ENCODE measurements around the gene ADTRP. TPM values are rescaled to one million over a fixed set of nuclear protein-coding genes. Genes with fewer than 3 reads are reported as not detected.
"Not testable (repeated sequence)": the region's sequence is repeated elsewhere in the genome, so short reads cannot be mapped to it uniquely, and the experiment has no call there.

Gene ADTRP
- total RNA-seq, 1 donor from 2014 or later: 42.5 TPM

DNA sequence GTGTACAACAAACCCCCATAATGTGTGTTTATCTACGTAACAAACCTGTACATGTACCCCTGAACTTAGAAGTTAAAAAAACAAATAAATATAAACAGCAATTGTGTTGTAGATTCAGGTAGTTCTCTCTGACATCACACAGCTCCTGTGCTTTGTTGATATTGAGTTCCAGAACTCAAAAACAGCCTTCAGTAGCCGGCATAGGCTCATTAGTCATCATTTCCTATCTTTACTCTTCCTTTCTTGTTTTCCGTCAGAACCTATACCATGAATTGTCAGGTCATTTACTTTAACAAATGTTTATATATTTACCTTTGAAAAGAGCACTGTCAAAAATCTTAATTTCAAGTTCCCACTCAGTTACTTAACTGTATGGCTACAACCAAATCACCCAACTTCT, 88.8 kb downstream of the ADTRP start:
- intact Hi-C loops (cut with DNase I): no loop called here
- no peaks in the 10 kb centered on the region for H3K27me3 ChIP-seq (ENCODE audit: low read depth)
- ATAC-seq: no peak
- TF ChIP-seq, protein P1, sequence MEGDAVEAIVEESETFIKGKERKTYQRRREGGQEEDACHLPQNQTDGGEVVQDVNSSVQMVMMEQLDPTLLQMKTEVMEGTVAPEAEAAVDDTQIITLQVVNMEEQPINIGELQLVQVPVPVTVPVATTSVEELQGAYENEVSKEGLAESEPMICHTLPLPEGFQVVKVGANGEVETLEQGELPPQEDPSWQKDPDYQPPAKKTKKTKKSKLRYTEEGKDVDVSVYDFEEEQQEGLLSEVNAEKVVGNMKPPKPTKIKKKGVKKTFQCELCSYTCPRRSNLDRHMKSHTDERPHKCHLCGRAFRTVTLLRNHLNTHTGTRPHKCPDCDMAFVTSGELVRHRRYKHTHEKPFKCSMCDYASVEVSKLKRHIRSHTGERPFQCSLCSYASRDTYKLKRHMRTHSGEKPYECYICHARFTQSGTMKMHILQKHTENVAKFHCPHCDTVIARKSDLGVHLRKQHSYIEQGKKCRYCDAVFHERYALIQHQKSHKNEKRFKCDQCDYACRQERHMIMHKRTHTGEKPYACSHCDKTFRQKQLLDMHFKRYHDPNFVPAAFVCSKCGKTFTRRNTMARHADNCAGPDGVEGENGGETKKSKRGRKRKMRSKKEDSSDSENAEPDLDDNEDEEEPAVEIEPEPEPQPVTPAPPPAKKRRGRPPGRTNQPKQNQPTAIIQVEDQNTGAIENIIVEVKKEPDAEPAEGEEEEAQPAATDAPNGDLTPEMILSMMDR (IDR thresholded peaks at IDR 0.05): no peak
- H3K9me3 ChIP-seq: no peaks in the 10 kb centered on the region
- no peaks in the 10 kb centered on the region for H3K4me1 ChIP-seq
- no peak overlapping the region for H3K27ac ChIP-seq
- DNase-seq: no peak
- H3K36me3 ChIP-seq: no peaks in the 10 kb centered on the region
- no peak overlapping the region for H3K4me3 ChIP-seq

DNA sequence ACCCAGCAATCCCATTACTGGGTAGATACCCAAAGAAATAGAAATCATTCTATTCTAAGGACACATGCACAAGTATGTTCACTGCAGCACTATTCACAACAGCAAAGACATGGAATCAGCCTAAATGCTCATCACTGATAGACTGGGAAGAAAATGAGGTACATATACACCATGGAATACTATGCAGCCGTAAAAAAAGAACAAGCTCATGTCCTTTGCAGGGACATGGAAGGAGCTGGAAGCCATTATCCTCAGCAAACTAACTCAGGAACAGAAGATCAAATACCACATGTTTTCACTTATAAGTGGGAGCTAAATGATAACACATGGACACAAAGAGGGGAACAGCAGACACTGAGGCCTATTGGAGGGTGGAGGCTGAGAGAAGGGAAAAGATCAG, 89.2 kb downstream of the ADTRP start:
- H3K36me3 ChIP-seq; DNase-seq; H3K4me3 ChIP-seq; intact Hi-C loops (cut with DNase I); H3K27ac ChIP-seq; H3K9me3 ChIP-seq; H3K4me1 ChIP-seq; ATAC-seq; H3K27me3 ChIP-seq (ENCODE audit: low read depth): not testable (repeated sequence)

- Histone ChIP-seq H3K27ac (no peak overlapping the region), H3K36me3 (no peaks in the 10 kb centered on the region), H3K4me1 (no peaks in the 10 kb centered on the region), H3K4me3 (no peak overlapping the region), H3K9me3 (no peaks in the 10 kb centered on the region), H3K27me3 (ENCODE audit: low read depth) (no peaks in the 10 kb centered on the region)
- TF ChIP-seq, protein P1 (IDR thresholded peaks at IDR 0.05): no peak
- intact Hi-C loops (cut with DNase I): no loop called here
- no peak for DNase-seq
- no peak for ATAC-seq
These were observed 90.2 kb downstream of the ADTRP start for GRCh38 chr6:11688425-11688709.

GRCh38 chr6:11685481-11686093, 93.0 kb downstream of the ADTRP start:
- no peaks in the 10 kb centered on the region for H3K36me3 ChIP-seq
- H3K9me3 ChIP-seq: no peaks in the 10 kb centered on the region
- no peaks in the 10 kb centered on the region for H3K27me3 ChIP-seq (ENCODE audit: low read depth)
- ATAC-seq (peak; percentile 21 to 88), DNase-seq (no peak)
- H3K4me3 ChIP-seq: no peak overlapping the region
- H3K27ac ChIP-seq: peak overlapping the region; percentile 13
- TF ChIP-seq, protein P1 (IDR thresholded peaks at IDR 0.05): no peak
- intact Hi-C loops (cut with DNase I): no loop called here
- no peaks in the 10 kb centered on the region for H3K4me1 ChIP-seq

- H3K4me3 ChIP-seq: no peak overlapping the region
- no peaks in the 10 kb centered on the region for H3K36me3 ChIP-seq
- H3K4me1 ChIP-seq: no peaks in the 10 kb centered on the region
- ATAC-seq (no peak), DNase-seq (no peak)
- H3K27me3 ChIP-seq (ENCODE audit: low read depth): no peaks in the 10 kb centered on the region
- H3K9me3 ChIP-seq: no peaks in the 10 kb centered on the region
- intact Hi-C loops (cut with DNase I): no loop called here
- H3K27ac ChIP-seq: peak overlapping the region; percentile 13
- TF ChIP-seq, protein P1 (IDR thresholded peaks at IDR 0.05): no peak
These were observed 93.6 kb downstream of the ADTRP start for GRCh38 chr6:11684901-11685480.

GRCh38 chr6:11683871-11684270, 94.7 kb downstream of the ADTRP start:
- Histone ChIP-seq H3K27me3 (ENCODE audit: low read depth) (no peaks in the 10 kb centered on the region), H3K9me3 (no peaks in the 10 kb centered on the region), H3K4me1 (no peaks in the 10 kb centered on the region), H3K4me3 (no peak overlapping the region), H3K36me3 (no peaks in the 10 kb centered on the region), H3K27ac (no peak overlapping the region)
- ATAC-seq: no peak
- intact Hi-C loops (cut with DNase I): no loop called here
- TF ChIP-seq, protein P1 (IDR thresholded peaks at IDR 0.05): no peak
- DNase-seq: no peak
